A204.1 (cell line): ENCODE measurements around the gene BCL7A.
"Not testable (repeated sequence)": the region's sequence is repeated elsewhere in the genome, so short reads cannot be mapped to it uniquely, and the experiment has no call there.

Experiments used
- FAIRE-seq: peaks from 2 replicates; lab custom pipeline; 2012; peaks lifted over from hg19 to GRCh38; lab: Jason Lieb, UNC

BCL7A gene

DNA sequence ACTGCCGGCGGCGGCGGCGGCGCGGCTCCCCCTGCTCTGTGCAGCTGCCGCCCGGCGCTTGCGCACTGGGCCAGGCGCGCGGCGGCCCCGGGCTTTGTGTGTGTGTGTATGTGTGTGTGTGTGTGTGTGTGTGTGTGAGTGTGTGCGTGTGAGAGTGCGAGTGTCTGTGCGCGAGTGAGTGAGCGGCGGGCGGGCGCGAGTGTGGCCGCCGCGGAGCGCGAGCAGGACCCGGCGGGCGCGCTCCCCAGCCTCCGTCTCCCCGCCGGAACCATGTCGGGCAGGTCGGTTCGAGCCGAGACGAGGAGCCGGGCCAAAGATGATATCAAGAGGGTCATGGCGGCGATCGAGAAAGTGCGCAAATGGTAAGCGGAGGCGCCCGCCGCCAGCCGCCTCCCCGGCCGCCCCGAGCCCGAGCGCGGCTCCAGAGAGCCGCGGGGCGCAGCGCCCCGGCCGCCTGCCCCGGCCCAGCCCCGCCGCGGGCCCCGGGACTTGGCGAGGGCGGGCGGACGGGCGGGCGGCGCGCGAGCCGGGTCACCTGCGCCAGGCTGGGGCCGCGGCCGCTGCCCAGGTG lies at the start of gene BCL7A:
BCL7A (plus strand) TSS at position 63 of the 571 bp plus-strand sequence; CDS start at position 271, 208 bp downstream.
- FAIRE-seq, result no peak

DNA sequence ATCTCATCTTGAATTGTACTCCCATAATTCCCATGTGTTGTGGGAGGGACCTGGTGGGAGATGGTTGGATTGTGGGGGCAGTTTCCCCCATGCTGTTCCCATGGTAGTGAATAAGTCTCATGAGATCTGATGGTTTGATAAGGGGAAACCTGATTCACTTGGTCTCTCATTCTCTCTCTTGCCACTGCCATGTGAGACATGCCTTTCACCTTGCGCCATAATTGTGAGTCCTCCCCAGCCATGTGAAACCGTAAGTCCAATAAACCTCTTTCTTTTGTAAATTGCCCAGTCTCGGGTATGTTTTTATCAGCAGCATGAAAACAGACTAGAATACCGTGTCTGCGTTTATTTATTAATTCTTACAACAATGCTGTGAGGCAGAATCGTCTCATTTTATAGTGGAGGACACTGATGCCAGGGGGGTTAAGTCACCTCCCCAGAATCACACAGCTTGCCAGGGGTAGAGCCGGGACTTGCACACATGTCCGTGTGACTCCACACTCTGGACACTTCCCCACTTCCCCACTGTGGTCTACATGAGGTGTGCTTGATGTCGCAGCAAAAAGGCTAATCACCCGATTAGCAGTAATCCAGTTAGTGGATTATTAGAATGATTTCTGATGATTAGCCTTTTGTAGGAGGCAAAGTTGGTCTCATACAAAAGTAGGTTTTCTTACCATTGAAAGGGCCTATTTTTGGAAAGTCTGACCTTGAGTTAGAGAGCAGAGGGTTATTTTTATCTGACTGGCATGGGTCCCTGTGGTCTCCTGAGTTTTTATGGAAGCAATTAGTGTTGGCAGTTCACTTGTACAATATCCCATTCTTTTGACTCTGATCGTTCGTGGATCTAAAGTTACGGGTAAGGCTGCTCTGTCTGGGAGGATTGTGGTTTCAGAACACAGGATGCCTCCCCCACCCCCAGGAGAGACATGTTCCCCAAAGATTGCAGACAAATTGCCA lies 47.4 kb upstream of the BCL7A start:
- FAIRE-seq, result no peak

DNA sequence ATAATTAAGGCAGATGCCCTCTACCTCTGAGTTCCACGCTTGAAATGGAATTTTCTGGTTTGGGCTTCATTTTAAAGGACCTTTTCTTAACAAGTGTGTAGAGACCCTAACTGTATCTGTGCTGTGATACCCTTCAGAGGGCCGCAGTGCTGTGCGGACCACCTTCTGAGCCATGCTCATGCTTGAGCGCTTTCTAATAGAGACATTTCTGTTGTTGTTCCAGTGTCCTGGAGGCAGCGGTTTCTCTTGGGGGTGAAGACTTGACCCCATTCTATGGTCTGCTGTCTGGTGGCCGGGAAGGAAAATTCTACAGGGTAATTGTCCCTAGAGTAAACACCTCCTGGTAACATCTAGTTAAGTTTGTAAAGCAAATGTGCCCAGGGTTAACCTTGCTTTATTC lies 46.7 kb upstream of the BCL7A start:
- no peak for FAIRE-seq

DNA sequence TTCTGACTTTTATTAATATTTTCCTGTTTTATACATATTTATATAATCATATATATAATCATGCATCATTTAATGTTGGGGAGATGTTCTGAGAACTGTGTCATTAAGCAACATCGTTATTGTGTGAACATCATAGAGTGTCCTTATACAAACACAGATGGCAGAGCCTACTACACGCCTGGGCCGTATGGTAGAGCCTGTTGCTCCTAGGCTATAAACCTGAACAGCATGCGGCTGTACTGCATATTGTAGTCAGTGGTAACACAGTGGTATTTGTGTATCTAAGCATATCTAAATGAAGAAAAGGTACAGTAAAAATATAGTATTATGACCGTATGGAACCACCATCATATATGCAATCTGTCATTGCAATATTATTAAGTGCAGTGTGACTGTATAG lies 44.7 kb upstream of the BCL7A start:
- no peak for FAIRE-seq

DNA sequence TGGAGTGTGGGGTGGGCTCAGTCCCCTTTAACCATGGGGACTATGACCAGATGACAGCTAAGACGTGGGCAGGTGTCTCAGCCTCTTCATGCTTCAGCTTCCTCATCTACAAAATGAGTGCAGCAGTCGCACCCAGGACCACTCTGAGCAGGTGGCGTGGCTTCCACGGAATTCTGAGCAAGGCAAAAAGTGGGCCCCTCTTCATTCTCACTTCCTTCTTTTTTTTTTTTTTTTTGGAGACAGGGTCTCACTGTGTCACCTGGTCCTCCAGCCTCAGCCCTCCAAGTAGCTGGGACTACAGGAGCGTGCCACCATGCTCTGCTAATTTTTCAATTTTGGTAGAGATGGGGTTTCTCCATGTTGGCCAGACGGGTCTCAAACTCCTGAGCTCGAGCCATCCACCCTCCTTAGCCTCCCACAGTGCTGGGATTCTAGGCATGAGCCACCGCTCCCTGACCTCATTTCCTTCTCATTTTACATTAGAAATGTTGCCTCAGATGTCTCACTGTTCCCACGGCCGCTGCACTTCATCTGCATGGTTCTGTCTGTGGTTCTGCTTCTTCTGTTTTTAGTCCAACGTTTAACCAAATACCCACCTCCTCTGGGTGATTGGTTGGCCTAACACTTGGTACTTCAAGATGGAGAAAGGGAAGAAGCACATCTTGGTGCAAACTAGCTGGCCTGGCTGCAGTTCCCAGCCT lies 41.3 kb upstream of the BCL7A start:
- FAIRE-seq, result no peak

DNA sequence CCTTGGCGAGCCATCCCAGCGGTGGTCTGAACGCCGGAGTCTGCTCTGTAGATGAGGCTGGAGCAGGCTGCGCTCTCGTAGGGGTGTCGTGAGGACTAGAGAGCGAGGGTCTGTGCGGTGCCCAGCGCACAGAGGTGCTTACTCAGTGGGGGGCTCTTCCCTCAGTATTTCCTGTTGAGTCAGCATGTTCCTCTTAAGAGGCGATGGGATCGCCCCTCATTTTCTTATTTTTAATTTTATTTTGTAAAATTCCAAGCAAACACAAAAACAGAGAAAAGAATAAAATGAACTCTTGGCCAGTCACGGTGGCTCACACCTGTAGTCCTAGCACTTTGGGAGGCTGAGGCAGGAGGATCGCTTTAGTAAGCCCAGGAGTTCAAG lies 40.8 kb upstream of the BCL7A start:
- FAIRE-seq, result no peak

DNA sequence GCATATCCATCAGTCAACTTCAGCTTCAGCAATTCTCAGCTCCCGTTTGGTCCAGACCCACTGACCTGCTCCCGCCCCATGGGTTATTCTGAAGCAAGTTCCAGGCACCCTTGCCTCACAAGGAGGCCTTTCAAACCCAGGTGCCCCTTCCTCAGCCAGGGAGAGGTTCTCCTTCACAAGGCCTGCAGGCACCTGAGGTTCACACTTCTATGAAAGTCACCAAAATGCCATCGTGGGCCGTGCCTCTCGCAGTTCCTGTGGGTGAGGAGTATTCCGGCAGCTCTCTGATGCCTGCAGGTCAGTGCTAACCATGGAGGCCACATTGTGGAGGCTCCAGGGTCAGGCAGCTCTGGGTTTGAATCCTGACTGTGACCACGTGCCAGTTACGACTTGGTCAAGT lies 40.2 kb upstream of the BCL7A start:
- FAIRE-seq, result no peak

DNA sequence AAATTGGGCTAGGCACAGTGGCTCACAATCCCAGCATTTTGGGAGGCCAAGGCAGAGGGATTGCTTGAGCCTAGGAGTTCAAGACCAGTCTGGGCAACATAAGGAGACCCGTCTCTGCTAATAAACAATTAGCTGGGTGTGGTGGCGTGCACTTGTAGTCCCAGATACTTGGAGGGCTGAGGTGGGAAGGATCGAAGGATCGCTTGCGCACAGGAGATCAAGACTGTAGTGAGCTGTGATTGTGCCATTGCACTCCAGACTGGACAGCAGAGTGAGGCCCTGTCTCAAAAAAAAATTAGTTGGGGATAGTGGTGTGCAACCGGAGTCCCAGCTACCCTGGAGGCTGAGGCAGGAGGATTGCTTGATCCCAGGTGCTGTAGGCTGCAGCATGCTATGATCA lies 38.7 kb upstream of the BCL7A start:
- FAIRE-seq, result no peak

DNA sequence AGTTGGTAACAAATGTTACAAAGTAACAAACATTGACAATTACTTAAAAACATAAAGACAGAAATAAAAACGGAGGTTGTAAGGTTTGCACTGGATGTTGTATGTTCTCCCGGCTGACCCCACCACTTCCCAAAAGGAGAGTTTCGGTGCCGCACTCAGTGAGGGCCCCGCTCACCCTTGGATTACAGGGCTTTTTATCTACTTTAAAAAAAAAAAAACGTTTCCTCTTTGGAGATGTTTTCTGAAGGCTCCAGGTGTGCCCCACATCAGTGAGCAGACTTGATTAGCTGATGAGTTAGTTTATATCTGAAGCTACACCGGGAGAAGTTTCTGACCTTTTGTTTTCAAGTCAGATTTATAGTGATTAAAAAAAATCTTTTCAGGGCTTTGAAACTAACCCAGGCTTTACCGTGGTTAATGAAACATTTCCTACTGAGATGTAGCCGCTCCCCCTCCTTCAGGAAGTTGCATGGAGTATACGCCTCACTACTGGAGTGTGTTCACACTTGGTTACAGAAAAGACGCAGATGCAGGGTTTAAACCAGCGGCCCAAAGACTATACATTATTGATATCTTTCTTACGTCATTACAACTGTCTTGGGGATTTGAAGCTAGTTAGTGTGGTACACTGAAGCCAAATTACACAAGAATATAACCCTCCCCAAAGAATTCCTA lies 38.0 kb upstream of the BCL7A start:
- FAIRE-seq, result no peak

DNA sequence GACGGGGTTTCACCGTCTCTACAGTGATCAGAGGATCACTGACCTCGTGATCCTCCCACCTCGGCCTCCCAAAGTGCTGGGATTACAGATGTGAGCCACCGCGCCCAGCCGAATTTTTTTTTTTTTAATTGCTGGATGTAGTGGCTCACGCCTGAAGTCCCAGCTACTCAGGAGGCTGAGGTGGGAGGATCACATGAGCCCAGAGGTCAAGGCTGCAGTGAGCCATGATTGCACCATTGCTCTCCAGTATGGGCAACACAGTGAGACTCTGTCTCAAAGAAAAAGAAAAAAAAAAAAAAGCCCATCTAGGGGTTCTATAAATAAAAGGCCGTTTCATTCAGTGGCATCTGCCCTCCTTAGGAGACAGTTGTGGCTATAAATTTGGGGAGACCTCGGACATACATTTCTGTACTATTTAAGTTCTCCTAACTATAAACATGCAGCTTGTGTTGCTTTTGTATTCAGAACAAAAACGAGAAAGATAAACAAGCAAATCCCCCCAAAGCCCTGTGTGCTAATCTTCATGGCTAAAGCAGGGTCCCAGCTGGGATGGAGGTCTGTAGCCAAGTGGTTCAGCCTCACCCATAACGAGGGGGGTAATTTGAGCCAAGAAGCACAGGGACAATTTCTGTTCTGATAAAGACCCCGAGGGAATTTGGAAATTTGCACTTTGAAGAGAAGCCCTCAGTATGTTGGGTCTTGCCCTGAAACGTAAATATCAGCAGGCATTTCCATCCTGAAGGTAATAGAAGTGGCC lies 35.0 kb upstream of the BCL7A start:
- no peak for FAIRE-seq

DNA sequence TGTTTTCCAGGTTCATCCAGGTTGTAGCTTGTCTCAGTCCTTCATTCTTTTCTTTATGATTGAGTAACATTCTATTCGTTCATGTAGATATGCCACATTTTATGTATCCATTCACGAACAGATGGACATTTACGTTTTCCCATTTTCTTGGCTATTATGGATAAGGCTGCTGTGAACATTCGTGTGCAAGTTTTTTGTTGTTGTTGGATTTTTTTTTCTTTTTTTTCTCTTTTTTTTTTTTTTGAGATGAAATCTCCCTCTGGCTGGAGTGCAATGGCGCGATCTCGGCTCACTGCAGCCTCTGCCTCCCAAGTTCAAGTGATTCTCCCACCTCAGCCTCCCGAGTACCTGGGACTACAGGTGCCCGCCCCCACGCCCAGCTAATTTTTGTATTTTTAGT lies 33.2 kb upstream of the BCL7A start:
- not testable (repeated sequence) for FAIRE-seq

DNA sequence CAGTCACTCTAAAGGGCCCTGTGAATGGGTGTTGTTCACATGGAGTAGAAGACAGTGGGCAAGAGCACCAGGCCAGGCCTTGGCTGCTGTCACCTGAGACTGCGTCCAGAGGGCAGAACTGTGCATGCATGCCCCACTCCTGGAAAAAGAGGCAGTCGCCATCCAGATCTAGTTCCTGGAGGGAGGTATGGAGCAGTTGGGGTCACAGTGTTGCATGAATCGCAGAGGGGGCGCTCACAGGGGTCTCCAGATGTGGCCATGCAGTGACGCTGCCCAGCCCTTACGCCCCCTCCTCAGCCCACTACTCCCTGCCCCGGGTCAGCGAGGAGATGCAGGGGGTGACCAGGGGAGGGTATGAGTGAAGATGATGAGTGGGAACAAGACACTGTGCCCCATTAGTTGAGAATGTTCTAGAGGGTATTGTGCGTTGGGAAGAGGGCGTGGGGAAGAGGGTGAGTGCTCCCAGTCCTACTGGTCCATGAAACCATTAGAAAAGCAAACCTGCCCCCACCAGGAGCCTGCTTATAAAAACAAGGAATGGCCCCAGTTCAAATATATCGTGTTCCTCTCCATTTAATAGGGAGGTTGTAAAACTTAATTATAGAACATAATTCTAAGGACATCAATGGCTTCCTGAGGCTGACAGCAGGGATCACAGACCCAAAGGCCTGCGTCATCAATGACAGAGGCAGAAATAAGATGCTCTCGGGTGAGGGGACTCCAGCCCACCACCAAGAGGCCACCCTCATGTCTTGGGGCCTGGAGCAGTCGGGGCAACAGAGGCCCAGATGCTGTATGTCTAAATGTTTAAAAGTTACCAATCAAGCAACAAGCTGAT lies 32.2 kb upstream of the BCL7A start:
- FAIRE-seq, result no peak

DNA sequence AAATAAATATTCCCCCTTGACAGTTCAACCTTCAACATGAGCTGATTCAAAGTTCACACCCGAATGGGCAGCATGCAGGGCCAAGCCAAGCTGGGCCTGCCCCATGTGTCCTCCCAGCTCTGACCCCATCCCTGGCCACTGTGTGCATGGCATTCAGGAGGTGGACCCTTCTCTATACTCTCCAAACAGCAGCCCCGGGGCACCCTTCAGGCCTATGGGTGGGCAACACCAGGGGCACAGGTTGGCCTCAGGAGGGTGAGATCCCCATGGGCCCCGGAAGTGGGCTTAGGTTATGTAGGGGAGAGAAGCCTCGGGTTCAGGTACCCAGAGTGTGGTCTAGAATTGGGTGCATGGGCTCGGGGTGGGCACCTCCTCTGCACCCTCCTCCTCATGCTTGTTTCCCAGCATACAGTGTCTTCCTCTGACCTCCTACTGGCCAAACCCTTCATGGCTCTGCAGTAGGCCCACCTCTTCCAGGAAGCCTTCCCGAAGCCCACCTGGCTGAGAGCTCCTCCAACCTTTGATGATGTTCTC lies 31.5 kb upstream of the BCL7A start:
- FAIRE-seq, result no peak

DNA sequence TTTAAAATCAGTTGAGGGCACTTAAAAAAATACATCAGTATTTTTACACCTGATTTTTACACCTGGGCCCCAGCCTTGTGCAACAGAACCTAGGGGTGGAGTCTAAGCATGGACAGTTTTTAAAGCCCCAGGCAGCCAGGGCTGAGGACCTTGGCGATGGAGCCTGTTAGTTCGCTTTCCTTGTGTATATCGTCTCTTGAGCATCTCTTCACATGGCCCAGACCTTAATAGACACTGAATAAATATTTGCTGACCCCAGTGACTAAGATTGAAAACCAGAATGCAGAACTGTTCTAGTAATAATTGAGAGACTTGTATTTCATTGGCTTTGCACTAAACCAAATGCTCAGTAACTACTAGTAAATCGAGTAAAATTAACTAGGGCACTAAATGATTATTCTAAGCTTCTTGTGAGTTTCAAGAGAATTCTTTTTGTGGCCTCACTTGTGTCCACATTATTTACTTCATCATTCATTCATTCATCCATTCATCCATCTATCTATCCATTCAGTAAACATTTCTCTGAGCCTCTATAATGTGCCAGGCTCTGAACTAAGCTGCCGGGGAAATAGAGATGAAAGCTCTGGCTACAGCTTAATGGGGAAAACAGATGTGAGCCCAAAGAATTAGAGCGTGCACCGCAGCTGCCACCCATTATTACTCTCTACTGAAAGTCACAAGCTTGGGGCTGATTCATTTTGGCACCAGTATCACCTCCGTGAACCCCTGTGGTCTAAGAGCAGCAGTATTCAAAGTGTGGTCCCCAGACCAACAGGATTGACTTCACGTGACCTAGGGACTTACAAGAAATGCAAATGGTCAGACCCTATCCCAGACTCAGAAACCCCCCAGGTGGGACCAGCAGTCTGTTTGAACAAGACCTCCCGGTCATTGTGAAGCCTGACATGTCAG lies 30.7 kb upstream of the BCL7A start:
- FAIRE-seq, result no peak

DNA sequence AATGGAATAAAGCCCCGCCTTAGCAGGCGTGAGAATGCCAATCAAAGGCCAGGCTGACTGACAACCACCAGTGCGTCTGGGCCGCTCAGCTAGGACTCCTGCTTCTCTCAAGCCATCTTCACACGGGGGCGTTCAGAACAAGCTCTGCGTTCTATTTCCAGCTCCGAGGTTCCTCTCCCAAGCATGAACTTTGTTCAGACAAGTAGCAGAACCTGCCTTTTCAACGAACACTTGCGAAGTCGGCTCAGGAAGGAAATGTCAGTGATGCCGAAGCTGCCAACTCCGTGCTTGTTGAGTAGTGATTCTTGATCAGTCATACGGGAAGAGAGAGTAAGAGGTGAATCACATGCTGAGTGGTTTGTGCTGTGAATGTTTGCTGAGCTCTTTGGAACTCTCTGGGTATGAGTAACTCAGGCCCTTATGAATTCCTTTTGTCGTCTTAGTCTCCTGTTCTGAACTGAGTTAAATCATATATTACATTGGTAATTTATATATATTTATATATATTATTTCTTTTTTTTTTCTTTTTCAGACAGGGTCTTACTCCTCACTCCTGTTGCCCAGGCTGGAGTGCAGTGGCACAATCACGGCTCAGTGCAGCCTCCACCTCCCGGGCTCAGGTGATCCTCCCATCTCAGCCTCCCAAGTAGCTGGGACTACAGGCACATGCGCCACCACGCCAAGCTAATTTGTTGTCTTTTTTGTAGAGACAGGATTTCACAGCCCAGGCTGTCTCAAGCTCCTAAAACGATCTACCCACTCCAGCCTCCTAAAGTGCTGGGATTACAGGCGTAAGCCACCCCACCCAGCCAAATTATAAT lies 29.4 kb upstream of the BCL7A start:
- FAIRE-seq, result no peak

DNA sequence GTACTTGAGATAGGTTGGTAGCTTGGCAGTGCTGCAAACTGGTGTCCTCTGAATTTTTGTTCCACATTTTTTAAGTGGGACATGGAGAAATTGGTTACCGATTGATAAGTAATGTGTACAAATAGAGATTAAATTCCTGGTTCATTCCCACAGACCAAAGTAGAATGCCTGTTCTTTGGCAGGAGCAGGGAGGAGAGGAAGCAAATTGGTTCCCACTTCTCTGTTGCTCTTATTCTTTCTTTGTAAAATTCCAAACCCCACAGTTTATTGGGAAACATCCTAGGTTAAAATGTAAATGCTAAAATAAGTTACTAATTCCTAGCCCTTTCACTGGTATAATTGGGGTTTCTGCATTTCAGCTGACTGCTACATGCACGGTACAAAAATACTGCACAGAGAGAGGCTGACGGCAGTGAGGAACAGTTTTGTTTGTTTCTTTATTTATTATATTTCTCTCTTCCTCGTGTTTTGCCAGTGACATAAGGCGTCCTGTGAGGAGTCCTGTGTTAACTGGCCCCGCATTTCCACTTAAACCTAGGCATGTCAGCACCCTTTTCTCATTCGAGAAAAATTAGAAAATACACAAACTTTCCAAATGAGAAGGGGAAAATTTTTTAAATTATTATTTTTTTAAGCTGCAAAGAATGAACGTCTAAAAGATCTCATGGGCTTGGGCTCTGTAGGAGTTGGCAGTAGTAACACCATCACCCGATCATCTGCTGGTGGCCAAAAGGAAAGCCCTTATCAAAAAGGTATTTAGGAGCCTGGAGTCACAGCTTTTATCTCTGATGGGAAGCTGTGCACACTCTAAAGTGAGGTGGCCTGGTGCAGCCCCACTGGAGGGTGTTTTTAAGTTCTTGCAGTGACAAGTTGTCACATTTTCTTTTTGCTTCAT lies 25.4 kb upstream of the BCL7A start:
- no peak for FAIRE-seq

DNA sequence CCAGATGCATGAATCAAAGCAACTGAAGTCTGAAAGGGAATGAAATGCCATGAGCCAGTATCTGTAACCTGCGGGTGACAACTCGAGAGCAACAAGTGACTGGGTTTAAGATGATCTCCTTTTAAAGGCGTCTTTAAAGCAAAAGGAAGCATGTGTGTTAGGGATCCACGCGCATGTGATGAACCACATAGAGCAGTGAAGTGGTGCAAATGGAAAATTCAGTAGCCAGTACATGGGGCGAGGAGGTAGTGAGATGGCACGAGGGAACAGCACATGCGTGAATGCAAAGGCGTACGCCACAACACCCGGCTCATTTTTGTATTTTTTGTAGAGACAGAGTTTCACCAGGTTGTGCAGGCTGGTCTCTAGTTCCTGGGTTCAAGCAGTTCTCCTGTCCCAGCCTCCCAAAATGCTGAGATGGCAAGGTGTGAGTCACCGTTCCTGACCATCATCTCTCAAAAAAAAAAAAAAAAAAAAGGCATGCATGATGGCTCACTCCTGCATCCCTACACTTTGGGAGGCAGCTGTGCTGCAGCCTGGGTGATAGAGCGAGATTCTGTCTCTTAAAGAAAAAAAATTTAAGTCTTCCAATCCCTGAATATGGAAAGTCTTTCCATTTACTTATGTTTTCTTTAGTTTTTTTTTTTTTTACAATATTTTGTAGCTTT lies 24.6 kb upstream of the BCL7A start:
- FAIRE-seq, result no peak
